HG03135 (cell line): Measurements from ENCODE around the gene RAB28.
A peak's percentile ranks its signal among the peaks of the same experiment; 100 is the strongest.

Experiments
- ATAC-seq: cut with Tn5 transposase; IDR thresholded peaks from one replicate; pipeline ENCODE4 v1.9.1; 2021; ENCODE audit warnings: mild to moderate bottlenecking, moderate library complexity; ENCODE audit not compliant: unreplicated experiment

Gene RAB28

DNA sequence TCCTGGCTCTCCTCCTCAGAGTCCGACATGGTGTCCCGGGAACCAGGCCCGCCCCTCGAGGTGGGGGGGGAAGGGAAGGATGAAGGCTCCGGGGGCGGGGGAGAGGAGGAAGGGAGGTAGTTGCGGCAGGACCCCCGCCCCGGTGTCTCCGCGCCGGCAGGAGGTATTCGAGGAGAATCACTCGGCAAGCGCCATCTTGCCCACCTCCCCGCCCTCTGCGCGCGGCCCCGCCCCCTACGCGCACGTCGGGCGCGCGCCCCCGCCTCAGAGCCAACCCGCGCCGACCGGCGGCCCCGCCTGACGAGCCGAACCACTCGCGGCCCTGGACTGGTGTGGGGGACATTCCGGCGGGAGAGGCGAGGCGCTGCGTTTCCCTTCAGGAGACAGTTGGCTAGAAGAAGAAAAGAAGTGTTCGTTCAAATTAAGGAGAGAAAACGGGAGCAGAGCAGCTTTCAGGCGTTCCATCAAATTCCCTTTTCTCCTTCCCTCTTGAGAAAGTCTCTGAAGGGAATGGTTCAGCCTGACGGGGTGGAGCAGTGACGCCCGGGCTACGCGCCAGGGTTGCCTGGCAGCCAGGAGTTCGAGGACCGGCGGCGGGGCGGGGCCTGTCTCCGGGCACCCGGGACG is at the start of gene RAB28:
Gene RAB28 (minus strand): TSS at position 219 of the 627 bp plus-strand sequence.
- peak; percentile 96 for ATAC-seq

DNA sequence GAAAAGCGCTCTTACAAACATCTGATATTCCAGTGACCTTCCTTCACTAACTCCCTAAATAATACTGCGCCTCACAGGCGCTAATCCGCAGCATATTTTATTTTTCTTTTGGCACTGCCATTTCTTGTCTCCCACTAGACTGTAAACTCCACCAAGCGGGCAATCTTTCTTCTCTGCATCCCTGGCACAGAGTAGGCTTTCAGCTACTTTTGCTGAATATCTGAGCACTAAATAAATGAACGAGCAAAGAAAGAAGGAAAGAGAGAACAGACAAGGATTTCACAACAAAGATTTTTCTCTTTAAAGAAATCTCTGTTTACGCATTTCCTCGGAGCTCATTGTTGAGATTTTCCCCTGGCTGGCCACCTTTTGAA is 47.5 kb upstream of the RAB28 start:
- ATAC-seq: no peak

DNA sequence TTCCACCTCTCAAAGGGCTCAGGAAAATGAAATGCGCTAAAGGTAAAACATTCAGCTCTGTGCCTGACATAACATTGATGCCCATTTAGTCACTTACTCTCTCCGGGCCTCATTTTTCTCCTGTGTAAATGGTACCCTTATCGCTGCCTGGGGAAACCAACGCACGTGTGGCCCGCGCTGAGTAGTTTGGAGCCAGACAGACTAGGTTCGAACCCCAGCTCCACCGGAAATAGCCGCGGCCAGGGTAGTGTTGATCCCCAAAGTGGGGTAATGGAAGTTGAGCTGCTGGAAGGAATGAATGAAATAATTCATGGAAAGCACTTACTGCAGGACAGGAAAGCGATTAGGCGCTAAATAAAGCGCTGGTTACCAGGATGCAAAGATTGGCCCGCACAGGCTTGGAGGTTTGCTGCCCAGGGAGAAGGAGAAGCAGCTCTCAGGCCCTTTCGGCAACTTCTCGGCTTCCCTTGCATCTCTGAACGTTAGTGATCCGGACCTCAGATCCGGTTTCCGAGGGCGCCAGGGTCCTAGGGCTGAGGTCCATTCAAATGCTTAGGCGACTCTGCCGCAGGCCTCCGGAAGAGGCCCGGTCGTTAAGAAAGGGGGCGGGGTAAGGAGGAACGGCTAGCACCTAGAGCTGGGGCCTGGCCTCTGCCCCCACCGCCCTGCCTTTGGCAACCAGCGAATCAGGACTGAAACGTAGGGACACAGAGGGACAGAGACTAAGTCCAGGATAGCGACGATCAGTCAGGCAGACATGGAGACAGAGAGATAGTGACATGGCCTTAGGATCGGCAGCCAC is 46.9 kb upstream of the RAB28 start:
- ATAC-seq: no peak

DNA sequence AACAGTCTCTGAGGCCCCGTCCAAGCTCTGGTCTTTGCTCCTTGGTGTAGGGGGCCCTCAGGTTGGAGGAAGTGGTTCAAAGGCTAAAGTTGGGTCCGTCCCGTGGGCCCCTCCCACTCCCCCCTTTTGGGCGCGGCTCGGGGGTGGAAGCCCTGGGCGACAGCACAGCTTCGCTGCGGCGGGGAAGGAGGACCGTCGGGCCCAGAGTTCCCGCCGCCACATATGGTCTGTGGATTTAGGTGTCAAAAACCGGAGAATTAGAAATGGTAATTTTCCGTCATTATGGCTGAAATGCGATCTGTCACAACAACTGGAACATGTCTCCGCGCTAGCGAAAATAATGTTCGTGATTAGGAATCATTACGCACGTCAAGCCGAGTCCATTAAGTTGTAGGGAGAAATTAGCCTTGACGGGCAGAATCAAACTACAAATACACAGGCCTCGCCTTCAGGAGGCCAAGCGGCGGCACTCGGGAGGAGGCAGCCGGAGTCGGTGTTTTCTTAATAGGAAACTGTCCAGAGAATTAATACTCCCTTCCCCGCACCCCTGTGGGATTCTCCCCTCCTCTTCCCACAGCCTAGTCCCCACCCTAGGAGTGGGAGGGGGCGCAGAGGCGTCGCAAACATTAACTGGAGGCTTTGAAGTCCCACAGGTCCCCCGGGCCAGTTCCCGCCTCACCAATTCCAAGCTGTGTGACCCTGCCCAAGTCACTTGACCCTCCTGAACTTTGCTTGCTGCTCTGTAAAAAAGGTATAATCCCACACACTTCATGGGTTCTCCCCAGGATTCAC is 45.2 kb upstream of the RAB28 start:
- ATAC-seq: no peak

DNA sequence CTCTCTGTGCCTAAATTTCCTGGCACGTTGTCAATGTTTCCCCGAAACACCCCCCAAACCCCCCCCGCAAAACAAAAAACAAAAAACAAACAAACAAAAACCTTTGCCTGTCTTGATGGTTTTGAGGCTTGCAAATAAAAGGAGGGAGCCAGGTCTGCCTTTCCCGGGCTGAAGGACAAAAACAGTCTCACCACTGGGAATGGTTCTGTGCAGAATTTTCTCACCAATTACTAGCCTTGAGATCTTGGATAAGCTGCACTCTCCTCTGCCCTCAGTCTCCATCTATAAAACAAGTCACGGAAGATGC is 44.6 kb upstream of the RAB28 start:
- no peak for ATAC-seq

DNA sequence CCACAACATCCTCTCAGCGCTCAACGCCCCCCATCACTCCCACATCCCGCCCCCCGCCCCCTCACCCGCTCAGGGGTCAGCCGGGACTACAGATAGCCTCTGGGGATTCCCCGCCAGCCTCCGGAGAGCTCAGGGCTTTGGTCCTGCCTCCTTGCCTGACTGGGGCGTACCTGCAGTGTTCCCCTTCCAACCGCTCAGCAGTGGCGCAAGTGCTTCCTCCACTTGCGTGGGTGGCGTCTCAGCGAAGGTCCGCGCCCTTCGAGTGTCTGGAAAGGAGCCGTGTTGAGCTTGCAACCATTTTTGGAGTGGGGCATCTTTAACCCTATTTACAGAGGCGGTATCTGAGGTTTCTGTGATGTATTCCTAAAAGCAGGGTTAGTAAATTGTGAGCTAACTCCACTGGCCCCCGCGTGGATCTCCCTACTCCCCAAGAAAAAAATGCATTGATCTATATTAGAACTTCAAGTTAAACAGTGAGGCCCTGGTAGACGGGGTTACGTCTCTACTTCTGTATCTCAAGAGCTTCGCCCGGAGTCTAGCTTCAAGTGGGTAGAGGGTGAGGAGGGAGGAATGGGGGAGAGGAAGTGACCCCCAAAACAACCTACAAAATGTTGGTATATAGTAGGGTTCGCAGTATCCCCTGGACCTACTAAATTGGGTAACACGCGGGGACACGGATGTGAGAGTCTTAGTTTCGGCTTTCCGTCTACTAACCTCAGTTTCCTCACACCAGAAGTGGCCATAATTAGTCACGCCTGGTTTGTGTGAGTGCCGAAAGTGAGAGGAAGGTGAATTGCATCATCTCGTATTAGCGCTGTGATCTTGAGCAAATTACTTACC is 44.1 kb upstream of the RAB28 start:
- peak; percentile 64 for ATAC-seq

DNA sequence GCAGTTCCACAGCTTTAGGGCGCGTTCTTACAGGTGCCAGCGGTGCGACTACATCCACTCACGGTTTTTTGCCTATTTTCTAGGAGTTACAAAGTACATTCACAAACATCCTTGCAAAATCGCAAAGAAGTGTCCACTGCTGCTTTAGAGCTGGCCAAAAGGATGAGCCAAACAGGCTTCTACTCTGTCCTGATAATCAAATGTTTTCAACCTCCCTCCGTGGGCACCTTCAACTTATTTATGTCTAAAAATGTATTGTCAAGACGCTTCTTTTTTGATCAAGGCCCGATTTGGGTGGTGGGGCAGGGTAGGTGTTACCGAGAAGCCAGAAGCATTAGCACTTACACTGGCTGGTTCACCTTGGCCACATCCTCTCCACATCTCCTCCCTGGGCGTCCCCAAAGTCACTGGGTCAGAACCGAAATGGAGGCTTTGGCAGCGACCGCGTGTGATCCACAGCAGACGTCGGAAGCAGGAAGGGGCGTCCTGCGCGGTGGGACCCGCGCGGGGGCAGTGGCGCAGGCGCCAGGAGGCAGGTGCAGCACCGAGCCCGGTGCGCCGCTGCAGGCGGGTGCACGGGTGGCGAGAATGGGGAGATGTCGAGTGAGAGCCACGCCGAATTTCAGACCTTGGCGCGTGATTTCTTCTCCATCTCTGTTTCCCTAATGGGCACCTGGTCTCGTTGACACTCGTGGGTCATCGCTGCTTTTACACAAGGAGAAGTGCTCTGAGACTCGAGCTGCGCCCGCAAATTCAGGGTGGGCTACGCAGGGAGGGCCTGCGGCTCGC is 43.2 kb upstream of the RAB28 start:
- no peak for ATAC-seq

DNA sequence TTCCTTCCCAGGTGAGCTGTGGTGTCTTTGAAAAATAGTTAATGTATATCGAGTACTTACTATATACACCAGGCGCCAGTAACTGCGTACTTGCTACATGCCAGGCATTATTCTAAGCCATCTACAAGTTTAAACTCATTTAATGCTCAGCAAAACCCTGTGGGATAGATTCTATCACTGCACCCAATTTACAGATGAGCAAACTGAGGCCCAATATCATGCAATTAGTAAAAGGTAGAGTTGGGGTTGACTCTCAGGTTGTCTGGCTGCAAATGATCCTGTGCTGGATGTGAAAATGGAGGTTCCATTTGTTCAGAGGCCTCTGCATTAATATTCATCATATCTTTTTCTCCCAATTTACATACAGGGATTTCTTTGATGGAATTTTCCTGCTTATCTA is 42.5 kb upstream of the RAB28 start:
- ATAC-seq: no peak

DNA sequence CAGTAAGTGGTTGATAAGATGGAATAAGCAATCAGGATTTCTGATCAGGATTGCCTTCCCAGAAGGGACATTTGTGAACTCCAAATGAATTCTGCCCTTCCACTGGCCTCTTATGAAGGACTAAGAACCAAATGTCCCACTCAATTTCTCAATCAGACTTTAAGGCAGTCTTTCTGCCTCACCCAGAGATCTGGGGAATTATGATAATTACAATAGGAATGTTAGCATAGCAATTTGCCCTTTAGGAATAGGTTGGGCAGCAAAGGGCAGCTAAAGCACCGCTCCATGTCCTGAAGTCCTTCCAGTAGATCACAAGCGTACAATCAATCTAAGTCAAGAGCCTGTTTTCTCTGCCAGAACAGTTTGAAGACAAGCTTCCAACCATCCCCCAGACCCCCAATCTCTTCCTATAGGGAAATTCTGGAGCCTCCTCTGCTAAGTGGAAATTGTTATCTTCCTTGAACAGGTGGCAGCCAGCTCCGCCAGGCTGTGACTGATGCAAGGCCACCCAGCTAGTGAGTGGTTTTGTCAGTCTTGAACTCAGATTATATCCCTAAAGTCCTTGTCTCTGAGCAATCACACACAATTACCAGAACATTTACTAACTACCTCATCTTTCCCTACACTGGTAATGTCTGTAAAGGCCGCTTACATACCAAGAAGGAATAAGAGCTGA is 41.6 kb upstream of the RAB28 start:
- ATAC-seq: no peak

DNA sequence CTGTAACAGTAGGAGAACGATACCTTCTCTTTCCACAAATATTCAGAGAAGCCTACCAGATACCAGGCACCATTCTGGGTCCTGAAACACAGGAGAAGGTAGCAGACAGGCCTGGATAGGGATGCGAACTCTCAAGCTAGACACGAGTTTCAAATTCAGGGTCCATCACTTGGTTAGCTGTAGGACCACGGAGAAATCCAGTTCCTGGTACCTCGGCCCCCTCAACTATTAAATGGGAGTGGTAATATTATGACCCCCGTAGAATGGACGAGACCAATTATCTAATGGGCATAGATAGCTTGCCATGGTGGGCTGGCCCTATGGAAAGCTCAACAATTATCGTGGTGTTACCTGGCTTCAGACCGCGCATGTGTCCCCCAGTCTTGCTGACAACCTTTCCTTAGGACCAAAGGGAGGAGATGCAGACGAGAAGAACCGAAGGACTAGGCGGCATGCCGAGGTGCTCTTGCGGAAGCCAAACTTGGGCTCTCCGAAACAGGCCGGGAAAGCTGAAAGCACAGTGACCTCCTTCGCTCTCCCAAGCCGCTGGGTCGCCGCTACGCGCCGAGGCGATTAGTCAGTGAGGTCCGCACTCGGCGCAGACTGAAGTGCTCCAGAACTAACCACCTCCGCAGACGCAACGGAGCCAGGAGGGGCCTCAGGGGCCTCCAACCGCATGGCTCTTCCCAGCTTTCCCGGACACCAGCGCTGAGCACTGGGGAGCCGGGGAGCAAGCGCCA is 40.5 kb upstream of the RAB28 start:
- ATAC-seq: no peak

DNA sequence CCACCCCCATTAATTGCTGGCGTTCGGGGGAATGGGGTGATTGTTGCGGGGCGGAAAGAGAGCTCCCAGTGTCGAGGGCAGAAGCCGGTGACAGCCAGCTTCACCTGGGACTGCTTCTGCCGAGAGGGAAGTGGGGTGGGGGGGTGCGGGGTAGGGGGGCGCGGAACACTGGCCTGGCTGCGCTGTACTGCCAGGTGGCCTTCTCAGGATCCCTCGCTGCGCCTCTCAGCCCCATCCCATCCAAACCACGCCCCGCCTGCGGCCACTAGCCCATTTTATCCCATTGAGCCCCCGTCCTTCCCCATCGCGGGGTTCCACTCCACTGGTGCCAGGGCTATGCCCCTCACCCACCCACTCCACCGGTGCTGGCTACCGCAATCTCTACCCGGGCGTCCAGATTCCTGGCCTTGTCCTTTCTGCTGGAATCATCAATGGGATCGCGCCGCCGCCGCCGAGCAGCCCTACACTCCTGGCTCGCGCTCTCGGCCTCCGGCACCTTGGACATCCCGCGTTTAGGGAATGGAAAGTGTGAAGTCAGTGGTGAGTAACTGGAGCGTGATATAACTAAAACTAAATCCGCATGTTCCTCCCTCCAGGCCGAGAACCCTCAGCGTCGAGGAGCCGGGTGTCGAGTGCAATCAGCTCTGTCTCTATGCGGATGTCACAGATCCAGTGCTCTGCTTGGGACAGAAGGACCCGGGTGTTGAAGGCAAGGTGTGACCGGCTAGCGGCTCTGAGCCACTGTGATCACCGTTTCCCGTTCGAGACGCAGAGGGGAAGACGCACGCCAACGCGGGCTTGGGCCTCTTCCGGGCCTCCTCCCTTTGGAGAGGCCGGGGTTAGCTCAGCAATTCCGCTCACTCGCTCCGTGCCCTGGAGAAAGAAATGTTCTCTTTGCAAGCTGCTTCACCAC is 39.7 kb upstream of the RAB28 start:
- ATAC-seq: no peak

DNA sequence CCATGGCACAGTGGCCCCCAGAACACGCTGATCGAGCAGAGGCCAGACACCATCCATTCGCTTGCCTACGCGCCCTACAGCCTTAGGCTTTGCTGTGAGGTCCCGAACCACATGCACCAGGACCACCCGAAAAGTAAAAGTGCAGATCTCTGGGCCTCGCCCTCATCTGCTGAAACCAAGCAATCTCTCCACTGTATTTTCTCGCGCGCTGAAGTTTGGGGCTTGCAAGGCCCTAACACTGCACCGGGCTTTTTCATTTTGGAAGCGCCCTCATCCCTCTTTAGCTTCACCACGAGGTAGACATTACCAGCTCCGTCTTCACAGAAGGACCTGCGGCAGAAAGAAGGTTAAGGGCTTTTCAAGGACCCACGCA is 39.0 kb upstream of the RAB28 start:
- ATAC-seq: no peak

DNA sequence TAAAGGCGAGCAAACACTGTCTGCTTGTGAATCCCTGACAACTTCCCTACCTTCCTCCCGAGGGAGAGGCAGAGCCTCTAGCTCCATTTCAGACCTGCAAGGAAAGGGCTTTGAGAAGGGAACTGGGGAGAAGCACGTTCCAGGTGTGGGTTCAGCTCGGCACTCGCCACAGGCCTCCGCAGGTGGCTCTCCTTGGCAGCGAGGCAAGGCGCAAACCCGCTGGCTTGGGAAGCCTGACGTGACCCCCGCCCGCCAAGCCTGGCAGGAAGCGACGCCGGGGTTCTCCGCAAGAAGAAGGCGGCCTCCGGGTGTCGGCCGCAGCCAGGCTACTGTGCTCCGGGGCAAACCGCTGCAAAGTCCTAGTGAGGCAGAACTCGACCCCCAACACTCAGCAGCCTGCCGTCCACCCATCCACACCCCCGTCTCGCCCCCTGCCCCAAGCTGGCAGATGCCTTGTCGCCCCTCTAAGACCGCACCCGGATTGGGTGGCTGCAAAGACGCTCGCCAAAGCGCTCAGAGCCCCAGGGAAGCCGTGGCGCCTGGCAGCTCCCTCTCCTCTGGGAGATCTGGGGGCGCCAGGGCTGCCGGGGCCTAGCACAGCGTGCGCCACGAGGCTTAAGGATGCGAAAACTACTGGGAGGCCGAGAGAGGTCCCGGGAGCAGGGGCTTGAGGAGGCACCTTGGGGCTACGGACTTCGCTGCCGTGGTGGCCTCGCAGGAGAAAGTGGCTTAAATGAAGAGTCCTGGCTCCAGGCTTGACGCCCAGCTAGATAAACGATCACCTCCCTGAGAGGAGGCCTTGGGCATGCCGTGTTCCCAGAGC is 38.4 kb upstream of the RAB28 start:
- no peak for ATAC-seq

DNA sequence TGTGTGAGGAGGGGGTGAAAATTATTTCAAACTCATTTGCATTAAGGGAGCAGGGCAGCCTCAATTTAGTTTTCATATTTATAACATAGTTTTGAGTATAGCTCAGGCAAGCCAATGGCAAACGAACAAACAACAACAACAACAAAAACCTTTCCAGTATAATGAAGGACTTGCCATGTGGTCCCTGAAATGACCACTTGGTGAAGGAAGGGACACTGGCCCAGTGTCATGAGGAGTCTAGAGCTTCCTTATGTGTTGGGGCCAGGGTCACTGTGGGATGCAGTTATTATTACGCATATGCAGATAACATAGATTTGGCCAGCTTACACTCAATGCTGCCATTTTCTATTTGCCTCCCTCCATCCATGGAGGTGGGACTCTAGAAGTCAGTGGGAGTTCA is 36.9 kb upstream of the RAB28 start:
- ATAC-seq: no peak

DNA sequence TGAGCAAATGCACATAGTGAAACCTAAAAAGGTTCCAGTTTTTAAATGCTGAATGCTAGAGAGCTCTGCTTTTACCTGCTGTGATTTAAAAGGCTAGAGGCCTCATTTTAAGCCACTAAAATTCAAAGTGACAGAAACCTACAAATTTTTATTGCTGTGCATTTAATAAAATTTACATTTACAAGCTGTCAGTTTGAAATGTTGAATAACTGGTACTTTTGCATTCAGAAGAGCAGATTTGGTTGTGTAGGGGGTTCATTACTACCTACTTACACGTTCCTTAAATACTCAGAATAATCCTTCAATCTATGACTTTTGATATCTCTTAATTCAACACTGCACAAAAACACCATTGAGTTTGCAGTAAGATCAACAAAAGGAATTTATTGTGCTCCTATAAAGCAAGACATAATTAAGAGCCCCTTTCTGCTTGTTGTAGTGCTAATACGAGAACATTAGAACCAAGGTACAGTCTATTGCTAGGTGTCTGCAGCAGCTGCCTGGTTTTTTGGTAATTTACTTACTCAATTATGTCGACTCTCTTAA is 32.2 kb upstream of the RAB28 start:
- ATAC-seq: no peak

DNA sequence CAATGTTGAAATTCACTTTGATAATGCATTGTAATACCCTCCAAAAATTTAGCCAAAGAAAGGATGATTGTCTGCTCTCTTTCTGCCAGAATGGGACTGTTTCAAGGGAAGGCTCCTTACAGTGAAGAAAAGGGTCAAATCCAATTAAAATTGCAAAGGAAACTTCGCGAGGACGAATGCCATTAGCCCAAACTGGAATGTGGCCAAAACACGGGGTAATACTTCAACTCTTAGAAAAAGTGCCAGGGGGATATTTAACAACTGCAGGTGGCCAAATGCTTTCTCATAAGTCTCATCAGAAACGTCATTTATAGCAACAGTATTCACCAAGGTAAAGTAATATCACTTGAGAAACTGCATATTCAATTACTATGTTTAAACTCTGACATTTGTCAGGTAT is 31.1 kb upstream of the RAB28 start:
- ATAC-seq: no peak

DNA sequence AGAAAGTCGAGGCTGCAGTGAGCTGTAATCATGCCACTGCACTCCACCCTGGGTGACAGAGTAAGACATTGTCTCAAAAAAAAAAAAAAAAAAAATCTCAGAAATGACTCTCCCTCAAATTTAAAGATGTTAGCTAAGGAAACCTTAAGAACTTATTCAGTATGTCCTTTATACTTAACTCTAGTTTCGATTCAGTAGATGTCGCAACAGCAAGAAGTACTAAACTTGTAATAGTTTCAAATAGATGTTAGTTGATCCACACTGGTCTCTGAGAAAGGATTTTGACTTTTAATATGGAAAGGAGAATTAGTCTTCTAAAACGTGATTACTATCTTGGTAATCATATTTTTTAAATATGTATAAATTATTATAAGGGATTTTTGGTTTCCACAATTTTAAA is 30.6 kb upstream of the RAB28 start:
- no peak for ATAC-seq
